HepG2 (cell line): ENCODE results near the gene PPP4C. TPM values are rescaled to one million over a fixed set of nuclear protein-coding genes. Genes with fewer than 3 reads are reported as not detected.
A peak's percentile ranks its signal among the peaks of the same experiment; 100 is the strongest.

Experiments used
- BRD4 ChIP-seq: sonication (generic); formaldehyde crosslinking; IDR thresholded peaks from 2 replicates; pipeline ENCODE4 v1.4.0; 2020; ENCODE audit warnings: missing genetic modification reagents
- CENPX ChIP-seq: sonication (generic); formaldehyde crosslinking; IDR thresholded peaks from 2 replicates; pipeline ENCODE4 v1.9.0; 2021; ENCODE audit warnings: mild to moderate bottlenecking, missing genetic modification reagents, moderate library complexity
- CREB3 ChIP-seq: sonication (generic); formaldehyde crosslinking; IDR thresholded peaks from 2 replicates; pipeline ENCODE4 v1.5.0; 2020; ENCODE audit warnings: missing genetic modification reagents
- FOXA1 ChIP-seq, 2 experiments: fragments of 450-650 bp in 1 of 2; sonication (generic) in 1 of 2; formaldehyde crosslinking in 1 of 2; IDR thresholded peaks; 2 replicates each; pipeline versions ENCODE4 v1.4.0 to v1.6.1; 2016 to 2020; ENCODE audit warnings: missing genetic modification reagents in 1 of 2
- KAT2B ChIP-seq: fragments of 150-350 bp; IDR thresholded peaks from 2 replicates; pipeline ENCODE4 v1.6.1; 2014; ENCODE audit warnings: low read depth, low read length, borderline replicate concordance
- KMT2B ChIP-seq: IDR thresholded peaks from 2 replicates; pipeline ENCODE4 v1.6.1; 2016; ENCODE audit warnings: missing genetic modification reagents, missing compliant biosample characterization
- MTF1 ChIP-seq: sonication (generic); formaldehyde crosslinking; IDR thresholded peaks from 2 replicates; pipeline ENCODE4 v1.5.0; 2020; ENCODE audit warnings: missing genetic modification reagents
- MXD4 ChIP-seq: IDR thresholded peaks from 2 replicates; pipeline ENCODE4 v1.6.1; 2016; ENCODE audit warnings: mild to moderate bottlenecking, missing biosample characterization, missing genetic modification reagents
- NR2C2 ChIP-seq: sonication (generic); formaldehyde crosslinking; IDR thresholded peaks from 2 replicates; pipeline ENCODE4 v1.4.0; 2020; ENCODE audit warnings: missing genetic modification reagents, mild to moderate bottlenecking, moderate library complexity, borderline replicate concordance
- PAF1 ChIP-seq: IDR thresholded peaks from 2 replicates; pipeline ENCODE4 v1.6.1; 2016; ENCODE audit warnings: missing genetic modification reagents, missing compliant biosample characterization
- SNRNP70 ChIP-seq: fragments of 200-400 bp; formaldehyde crosslinking; IDR thresholded peaks from 2 replicates; pipeline ENCODE4 v1.6.1; 2017; ENCODE audit warnings: mild to moderate bottlenecking, low read depth, low read length, moderate library complexity
- TEF ChIP-seq: sonication (generic); formaldehyde crosslinking; IDR thresholded peaks from 2 replicates; pipeline ENCODE4 v1.5.0; 2020; ENCODE audit warnings: missing genetic modification reagents
- ZNF180 ChIP-seq: sonication (generic); formaldehyde crosslinking; IDR thresholded peaks from 2 replicates; pipeline ENCODE4 v1.4.0; 2020; ENCODE audit warnings: low read depth, missing genetic modification reagents, borderline replicate concordance
- ZNF256 ChIP-seq: sonication (generic); formaldehyde crosslinking; conservative IDR thresholded peaks from 2 replicates; pipeline ENCODE4 v1.4.0; 2020; ENCODE audit warnings: missing genetic modification reagents
- ZNF451 ChIP-seq: sonication (generic); formaldehyde crosslinking; IDR thresholded peaks from 2 replicates; pipeline ENCODE4 v1.5.0; 2020; ENCODE audit warnings: mild to moderate bottlenecking, missing genetic modification reagents
- ZNF512B ChIP-seq: sonication (generic); formaldehyde crosslinking; IDR thresholded peaks from 2 replicates; pipeline ENCODE4 v1.5.1; 2020; ENCODE audit warnings: missing genetic modification reagents, mild to moderate bottlenecking, borderline replicate concordance
- ZNF557 ChIP-seq: sonication (generic); formaldehyde crosslinking; IDR thresholded peaks from 2 replicates; pipeline ENCODE4 v1.4.0; 2020; ENCODE audit warnings: missing genetic modification reagents
- ZNF607 ChIP-seq: sonication (generic); formaldehyde crosslinking; IDR thresholded peaks from 2 replicates; pipeline ENCODE4 v1.5.1; 2020; ENCODE audit warnings: missing genetic modification reagents, mild to moderate bottlenecking, borderline replicate concordance
- ZNF652 ChIP-seq: IDR thresholded peaks from 2 replicates; pipeline ENCODE4 v1.6.1; 2016; ENCODE audit warnings: low read depth, borderline replicate concordance
- polyA plus RNA-seq, 8 experiments: library from polyadenylated mRNA; depleted of rRNA in 3 of 8; stranded (reverse) in 7 of 8; unstranded in 1 of 8; fragments of >200 nt; fragmentation: Illumina TruSeq in 4 of 8; extraction: Trizol in 4 of 8; gene quantifications; 2 replicates each; pipeline versions ENCODE4 v1.2.1 to v1.2.3, GENCODE V29; 2011 to 2016; ENCODE audit warnings: low read depth in 4 of 8, missing spikeins in 1 of 8, mixed read lengths in 1 of 8; ENCODE audit not compliant: insufficient read depth in 1 of 8
- total RNA-seq, 5 experiments: library from RNA; depleted of rRNA; stranded (reverse); fragments of >200 nt; fragmentation: Illumina TruSeq; extraction: Trizol; gene quantifications; 2 replicates each; pipeline ENCODE4 v1.2.3, GENCODE V29; 2016; ENCODE audit warnings: low read depth in 1 of 5
- TF ChIP-seq, protein P1 (sequence below): sonication (generic); formaldehyde crosslinking; IDR thresholded peaks from 2 replicates; pipeline ENCODE4 v1.5.1; 2020; ENCODE audit warnings: missing genetic modification reagents, mild to moderate bottlenecking, borderline replicate concordance
- TF ChIP-seq, protein P2 (sequence below): conservative IDR thresholded peaks from 2 replicates; pipeline ENCODE4 v1.6.1; 2018; ENCODE audit warnings: missing genetic modification reagents

The PPP4C gene
- total and polyA plus RNA-seq, 2 of the 13 experiments (the other 11 are each of a cell fraction or from before 2014, with no cell fraction given) = 176 to 220 TPM

- no peak for TF ChIP-seq FOXA1 (IDR thresholded peaks at IDR 0.05)
- no peak for TF ChIP-seq FOXA1 (CRISPR knock-in tag; IDR thresholded peaks at IDR 0.05)
- no peak for TF ChIP-seq KAT2B
- no peak; the same call in 1 of the 2 replicates for TF ChIP-seq TEF (CRISPR knock-in tag)
- TF ChIP-seq ZNF607 (CRISPR knock-in tag) = 0 out of 2 replicates have a peak, but pooled peaks have one; percentile 9
- TF ChIP-seq ZNF256 (CRISPR knock-in tag) = peak; percentile 81; the same call in 1 of the 2 replicates
- TF ChIP-seq, protein P1, sequence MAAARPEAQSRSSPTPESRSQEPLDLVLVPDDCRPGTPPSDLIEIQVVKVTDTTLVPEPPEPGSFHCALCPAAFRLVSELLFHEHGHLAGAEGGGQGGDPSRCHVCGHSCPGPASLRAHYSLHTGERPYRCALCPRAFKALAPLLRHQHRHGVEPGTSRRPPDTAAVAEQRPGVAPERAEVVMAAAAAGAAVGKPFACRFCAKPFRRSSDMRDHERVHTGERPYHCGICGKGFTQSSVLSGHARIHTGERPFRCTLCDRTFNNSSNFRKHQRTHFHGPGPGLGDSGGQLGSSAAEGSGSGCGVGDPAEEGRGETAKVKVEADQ (CRISPR knock-in tag) = no peak
- no peak for TF ChIP-seq MTF1 (CRISPR knock-in tag)
- no peak; the same call in none of the 2 replicates for TF ChIP-seq NR2C2 (CRISPR knock-in tag)
- 0 out of 2 replicates have a peak, but pooled peaks have one; percentile 23 for TF ChIP-seq PAF1 (CRISPR knock-in tag)
- TF ChIP-seq, protein P2, sequence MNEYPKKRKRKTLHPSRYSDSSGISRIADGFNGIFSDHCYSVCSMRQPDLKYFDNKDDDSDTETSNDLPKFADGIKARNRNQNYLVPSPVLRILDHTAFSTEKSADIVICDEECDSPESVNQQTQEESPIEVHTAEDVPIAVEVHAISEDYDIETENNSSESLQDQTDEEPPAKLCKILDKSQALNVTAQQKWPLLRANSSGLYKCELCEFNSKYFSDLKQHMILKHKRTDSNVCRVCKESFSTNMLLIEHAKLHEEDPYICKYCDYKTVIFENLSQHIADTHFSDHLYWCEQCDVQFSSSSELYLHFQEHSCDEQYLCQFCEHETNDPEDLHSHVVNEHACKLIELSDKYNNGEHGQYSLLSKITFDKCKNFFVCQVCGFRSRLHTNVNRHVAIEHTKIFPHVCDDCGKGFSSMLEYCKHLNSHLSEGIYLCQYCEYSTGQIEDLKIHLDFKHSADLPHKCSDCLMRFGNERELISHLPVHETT = no peak
- no peak for TF ChIP-seq SNRNP70
- TF ChIP-seq BRD4 (CRISPR knock-in tag) = no peak; the same call in none of the 2 replicates
- TF ChIP-seq ZNF180 (CRISPR knock-in tag) = no peak
- TF ChIP-seq KMT2B (CRISPR knock-in tag) = peak; percentile 25
- TF ChIP-seq ZNF557 (CRISPR knock-in tag) = peak; percentile 73; the same call in 1 of the 2 replicates
- no peak; the same call in 1 of the 2 replicates for TF ChIP-seq CREB3 (CRISPR knock-in tag)
- no peak for TF ChIP-seq ZNF451 (CRISPR knock-in tag)
- no peak for TF ChIP-seq ZNF512B (CRISPR knock-in tag)
- TF ChIP-seq MXD4 = peak; percentile 25; the same call in 1 of the 2 replicates
- peak; percentile 98 for TF ChIP-seq ZNF652 (CRISPR knock-in tag)
- TF ChIP-seq CENPX = 0 out of 2 replicates have a peak, but pooled peaks have one; percentile 54
Measured at GRCh38 chr16:30092373-30093010, 16.7 kb downstream of the PPP4C start (continued).
